GM18502 (cell line): ENCODE results near the gene HEXD.
"Not testable (repeated sequence)": the region's sequence is repeated elsewhere in the genome, so short reads cannot be mapped to it uniquely, and the experiment has no call there.

Experiments
- ATAC-seq: cut with Tn5 transposase; IDR thresholded peaks from one replicate; pipeline ENCODE4 v1.9.1; 2021; ENCODE audit warnings: mild to moderate bottlenecking; ENCODE audit not compliant: unreplicated experiment, poor library complexity

HEXD gene

DNA sequence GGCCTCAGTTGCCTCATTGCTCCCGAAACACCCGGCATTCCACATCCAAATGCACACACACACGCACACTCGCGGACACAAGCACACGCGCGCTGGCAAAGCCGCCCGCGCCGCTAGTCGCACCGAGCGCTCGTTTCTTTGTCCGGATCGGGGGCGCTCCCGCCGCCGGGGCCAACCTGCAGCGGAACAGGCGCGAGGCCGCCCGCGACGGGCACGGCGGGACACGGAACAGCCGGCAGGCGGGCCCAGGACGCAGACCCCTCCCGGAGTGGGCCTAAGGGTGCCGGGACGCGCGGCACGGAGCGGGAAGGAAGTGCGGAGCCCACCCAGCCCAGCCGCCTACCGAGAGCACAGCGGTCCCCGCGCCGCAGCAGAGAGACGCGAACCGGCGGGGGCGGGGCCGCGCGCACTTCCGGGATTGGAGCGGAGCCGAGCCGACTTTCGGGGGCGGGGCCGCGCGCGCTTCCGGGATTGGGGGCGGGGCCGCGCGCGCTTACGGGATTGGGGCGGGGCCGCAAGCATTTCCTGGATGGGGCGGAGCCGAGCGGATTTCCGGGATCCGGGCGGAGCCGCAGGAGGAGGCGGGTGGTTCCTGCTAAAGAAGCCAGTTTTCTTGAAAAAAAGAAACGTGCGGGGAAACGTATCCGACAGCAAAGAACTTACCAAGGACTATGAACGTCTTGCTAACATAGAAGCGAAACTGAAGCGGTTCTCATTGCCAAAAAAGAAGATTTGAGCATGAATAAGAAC is 32.4 kb downstream of the HEXD start, which contains the start of gene CYBC1:
CYBC1 (minus strand) TSS at position 396 of the 750 bp plus-strand sequence. CDS start 1,498 bp downstream, outside the sequence.
- ATAC-seq, result peak; percentile 70

GRCh38 chr17:82452162-82452561 is 34.0 kb downstream of the HEXD start:
- ATAC-seq, result no peak

DNA sequence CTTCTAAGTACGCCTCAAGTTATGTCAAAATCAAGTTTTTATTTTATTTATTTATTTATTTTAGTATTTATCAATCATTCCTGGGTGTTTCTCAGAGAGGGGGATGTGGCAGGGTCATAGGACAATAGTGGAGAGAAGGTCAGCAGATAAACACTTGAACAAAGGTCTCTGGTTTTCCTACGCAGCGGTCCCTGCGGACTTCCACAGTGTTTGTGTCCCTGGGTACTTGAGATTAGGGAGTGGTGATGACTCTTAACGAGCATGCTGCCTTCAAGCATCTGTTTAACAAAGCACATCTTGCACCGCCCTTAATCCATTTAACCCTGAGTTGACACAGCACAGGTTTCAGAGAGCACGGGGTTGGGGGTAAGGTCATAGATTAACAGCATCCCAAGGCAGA is 35.0 kb downstream of the HEXD start:
- not testable (repeated sequence) for ATAC-seq

GRCh38 chr17:82453706-82454105 is 35.6 kb downstream of the HEXD start:
- ATAC-seq, result not testable (repeated sequence)

DNA sequence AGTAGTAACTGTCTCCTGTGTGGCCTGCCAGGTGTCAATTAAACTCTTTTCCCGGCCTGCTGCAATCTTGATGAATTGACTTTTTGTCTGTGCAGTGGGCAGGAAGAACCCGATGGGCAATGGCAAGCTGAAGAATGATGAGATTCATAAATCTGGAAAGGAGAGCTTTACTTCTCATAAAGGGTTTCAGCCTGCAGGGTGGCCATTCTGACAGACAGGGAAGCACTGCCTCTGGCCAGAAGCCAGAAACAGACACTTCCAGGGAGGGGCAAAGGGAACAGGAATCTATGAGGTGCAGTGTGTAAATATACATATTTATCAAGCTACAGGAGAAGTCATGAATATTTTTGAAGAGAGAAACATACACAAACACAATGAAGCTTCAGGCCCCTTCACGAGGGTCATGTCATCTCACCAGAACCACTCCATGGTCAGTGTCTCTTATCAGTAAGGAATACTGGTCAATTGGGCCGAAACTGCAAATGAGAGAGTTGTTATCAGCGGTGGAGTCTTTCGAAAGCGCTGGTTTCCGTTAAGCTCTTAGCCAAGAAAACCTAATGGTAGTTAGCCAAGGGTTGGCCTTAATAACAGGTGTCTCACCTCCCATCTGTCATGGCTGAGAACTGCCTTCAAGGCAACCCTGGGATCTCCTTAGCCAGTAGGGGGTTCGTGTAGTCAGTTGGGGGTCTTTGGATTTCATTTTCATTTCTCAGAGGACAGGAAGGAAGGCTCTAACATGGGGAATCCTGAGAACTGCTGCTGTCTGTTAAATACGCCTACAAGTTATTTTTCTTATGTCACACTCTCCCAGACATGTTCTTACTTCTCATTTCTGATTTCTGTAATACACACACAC is 39.2 kb downstream of the HEXD start:
- no peak for ATAC-seq

DNA sequence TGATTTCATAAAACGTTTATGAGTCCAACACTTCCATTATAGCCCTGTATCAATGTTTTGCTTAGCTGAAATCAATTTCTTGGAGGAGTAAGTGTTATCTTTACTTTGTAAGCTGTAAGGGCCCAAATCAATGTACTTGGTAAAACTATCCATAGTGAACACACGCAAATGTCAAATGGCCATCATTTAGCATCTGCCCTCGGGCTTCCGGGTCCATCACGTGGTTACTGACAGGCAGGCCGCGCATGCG is 39.7 kb downstream of the HEXD start:
- ATAC-seq, result no peak

DNA sequence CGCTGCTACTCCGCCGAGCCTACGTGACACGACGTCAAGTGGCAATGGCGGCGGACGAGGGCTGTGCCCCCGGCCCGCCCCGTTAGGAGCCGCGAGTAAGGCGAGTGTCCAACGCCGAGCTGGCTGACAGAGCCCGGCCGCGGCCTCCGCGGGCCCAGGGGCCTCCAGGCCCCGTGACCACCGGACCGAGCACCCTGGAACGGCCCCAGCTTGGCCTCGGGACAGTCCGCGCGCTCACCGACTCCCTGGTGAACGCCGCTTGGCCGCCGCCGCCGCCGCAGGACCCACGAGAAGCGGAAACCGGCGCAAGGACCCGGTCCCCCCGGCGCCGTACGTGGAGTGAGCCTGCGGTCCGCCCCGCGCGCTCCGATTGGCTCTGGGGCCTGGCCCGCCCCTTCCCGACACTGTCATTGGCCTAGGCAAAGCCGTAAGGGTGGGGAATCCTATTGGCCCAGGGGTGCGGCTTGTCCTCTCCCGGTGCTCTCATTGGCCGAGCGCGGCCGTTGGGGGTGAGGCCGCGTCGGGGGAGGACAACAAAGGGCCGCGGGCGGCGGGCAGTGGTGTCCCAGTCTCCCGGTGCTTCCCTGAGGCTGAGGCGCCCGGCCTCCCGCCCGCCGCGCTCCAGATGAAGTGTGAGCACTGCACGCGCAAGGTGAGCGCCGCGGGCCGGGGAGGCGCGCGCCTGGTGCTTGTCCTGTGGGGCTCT is 40.2 kb downstream of the HEXD start, which contains the start of gene NARF:
NARF (plus strand) TSS at position 563 of the 706 bp plus-strand sequence; CDS start at position 626, 63 bp downstream.
- peak; percentile 92 for ATAC-seq

DNA sequence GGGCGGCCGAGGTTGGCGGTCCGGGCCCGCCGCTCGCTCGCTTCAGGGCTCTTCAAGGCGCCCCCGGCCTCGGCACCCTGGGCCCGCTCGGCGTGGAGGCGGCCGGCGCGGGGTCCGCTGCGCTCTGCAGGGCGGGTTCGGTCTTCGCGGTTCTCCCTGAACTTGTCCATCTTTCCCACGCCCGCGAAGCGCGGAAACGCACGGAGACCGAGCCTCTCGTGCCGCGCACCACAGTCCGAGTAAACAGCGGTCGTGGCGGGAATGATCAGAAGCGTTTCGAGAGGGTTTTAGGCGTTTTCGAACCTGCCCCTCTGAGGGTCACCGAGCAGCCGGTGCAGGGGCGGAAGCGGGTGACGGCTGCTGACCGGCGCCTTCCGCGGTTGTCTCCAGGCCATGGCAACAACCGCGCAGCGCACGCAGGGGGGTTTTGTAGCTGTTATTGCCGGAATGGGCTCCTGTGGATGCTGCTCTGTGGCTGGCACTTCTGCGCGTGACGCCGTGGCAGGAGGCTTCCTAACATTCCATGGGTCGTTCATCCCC is 40.8 kb downstream of the HEXD start:
- peak; percentile 15 for ATAC-seq

DNA sequence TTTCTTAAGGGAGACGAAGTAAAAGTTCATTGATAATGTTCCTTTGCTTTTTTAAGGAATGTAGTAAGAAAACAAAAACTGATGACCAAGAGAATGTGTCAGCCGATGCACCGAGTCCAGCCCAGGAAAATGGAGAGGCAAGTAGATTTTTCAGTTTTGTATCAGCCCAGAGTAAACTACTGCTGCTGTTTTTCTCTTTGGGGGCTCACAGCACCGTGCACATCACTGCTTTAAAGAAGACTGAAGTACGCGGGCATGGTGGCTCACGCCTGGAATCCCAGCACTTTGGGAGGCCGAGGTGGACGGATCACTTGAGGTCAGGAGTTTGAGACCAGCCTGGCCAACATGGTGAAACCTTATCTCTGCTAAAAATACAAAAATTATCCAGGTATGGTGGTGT is 41.8 kb downstream of the HEXD start:
- not testable (repeated sequence) for ATAC-seq

GRCh38 chr17:82461827-82462524 is 43.8 kb downstream of the HEXD start:
- no peak for ATAC-seq

- no peak for ATAC-seq
Measured at GRCh38 chr17:82463391-82463790, 45.2 kb downstream of the HEXD start.

DNA sequence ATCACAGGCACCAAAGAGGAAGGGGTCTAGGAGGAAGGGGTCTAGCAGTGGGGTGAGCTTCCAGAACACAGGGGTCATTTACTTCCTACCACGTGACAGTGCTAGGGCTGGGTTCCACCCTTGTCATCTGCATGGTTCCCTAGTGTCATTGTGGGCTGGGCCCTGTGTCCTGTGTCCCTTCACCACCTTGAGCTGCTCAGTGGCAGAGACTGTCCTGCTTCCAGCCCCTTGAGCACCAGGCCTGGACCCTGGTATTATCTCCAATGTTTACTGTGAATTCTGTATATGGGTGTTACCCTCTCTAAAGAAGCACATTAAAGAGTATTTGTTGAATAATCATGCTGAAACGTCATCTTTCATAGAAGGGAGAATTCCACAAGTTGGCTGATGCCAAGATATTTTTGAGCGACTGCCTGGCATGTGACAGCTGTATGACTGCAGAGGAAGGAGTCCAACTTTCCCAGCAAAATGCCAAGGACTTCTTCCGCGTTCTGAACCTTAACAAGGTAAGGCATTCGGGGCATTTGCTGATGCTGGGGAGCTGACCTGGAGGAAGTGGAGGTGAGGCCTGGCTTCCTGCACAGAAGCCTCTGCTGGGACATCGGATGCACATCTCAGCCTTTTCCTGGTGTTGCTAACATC is 45.9 kb downstream of the HEXD start:
- ATAC-seq, result no peak

DNA sequence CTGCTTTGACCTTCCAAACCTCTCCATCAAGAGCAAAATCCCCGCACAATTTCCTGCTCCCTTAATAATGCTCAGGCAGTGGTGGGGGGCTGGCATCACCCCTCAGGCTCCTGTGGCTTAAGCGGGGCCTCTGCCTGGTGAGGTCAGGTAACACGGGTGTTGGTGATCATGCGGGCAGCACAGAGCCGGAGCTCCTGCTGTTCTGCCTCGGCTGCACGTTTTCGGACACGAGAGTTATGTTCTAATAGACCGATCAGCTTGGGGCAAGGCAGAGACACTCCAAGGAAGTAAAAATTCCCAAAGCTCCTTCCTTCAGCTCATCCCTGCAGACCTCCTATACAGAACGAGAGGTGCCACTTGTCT is 46.4 kb downstream of the HEXD start:
- ATAC-seq, result no peak

DNA sequence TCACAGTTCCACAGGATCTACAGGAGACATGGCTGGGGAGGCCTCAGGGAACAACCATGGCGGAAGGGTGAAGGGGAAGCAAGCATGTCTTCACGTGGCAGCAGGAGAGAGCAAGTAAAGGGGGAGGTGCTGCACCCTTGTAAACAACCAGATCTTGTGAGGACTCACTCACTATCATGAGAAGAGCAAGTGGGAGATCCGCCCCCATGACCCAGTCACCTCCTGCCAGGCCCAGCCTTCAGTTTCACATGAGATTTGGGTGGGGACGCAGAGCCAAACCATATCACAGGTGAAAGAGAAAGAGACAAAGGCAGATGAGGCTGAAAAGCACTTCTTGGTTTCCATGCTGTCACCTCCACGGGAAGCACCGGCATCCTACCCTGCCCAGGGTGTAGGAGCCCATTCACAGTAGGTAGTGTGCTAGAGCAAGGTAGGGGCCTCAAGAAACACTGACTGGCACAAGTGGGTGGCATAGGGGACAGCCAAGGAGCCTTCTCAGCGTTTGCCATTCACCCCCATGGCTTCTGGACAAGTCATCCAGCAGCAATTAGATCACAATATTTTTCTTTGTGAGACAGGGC is 47.0 kb downstream of the HEXD start:
- ATAC-seq, result no peak

DNA sequence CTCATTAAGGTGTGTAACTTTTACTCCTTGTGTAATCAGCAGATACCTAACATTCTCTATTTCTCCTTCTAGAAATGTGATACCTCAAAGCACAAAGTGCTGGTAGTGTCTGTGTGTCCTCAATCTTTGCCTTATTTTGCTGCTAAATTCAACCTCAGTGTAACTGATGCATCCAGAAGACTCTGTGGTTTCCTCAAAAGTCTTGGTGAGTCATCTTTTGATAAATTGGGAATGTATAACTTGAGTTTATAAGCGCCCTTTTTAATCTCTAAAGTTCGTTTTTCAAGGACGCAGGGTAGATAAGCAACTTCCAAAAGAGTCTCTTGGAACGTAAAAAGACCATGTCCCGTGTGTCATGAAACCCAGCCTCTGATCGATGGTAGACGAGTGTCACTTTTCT is 50.5 kb downstream of the HEXD start:
- no peak for ATAC-seq

DNA sequence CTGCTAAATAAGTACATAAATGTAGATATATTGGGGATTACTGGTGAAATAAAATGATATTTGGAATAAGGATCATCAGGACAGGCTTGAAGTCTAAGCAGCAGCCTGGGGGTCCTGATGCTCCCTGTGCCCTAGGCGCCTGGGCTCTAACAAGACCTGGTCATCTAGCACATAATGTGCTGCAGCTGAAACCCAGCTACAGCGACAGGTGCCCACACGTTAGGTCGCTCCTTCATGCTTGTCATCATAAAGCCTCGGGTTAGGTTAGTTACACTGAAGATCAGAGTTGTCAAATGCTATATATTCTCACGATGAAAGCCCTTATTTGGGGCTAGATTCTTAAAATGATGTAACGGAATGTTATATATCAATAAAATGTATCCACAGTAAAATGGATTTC is 51.9 kb downstream of the HEXD start:
- ATAC-seq, result no peak

DNA sequence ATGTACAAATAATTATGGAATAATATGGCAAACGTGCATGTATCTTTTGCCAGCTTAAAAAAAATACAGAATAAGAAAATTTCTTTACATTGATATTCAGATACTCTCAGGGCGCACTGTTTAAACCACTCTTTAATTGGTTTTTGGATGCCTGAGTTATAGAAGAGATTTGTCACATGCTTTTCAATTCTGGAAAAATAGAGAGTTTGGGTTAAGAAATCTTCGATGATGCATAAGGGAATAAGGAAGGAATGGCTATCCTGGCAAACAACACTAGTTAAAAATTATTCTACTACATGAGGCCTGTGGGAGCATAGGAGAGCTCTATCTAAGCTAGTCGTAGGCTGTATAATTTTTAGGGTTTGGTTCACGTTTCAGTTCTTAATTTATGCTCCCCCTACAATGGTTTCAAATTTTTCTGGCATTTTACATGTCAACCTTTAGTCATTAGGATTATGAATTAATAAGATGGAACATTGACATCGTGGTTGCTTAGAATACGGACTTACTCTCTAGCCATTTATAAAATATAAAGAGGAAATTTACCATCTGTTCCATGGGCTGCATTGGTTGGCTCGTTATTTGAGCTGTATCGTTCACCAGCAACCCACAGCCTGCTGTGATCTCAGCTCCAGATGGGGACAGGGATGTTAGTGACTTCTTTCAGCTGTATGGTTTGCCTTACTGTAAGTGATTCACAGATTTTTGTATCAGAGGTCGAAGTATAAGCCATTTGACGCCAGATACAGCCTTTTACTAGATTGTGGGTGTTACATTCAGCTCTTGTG is 56.3 kb downstream of the HEXD start:
- ATAC-seq, result no peak

DNA sequence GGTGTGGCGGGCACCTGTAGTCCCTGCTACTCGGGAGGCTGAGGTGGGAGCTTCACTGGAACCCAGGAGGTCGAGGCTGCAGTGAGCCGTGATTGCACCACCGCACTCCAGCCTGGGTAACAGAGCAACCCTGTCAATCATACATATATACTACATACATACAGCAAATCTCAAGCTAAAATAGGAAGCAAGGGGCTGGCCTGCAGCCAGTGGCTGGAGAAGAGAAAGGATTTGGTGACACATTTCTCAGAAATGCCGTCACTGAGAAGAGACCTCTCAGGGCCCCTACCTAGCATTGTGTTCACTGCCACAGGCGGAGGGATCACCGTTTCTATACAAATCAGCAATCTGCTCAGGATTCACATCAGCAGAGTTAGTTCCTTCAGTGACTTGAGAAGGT is 57.3 kb downstream of the HEXD start:
- no peak for ATAC-seq

GRCh38 chr17:82477934-82478333 is 59.8 kb downstream of the HEXD start:
- no peak for ATAC-seq
